Smooth muscle cell (in vitro differentiated cells): ENCODE measurements around the gene HLX. TPM values are rescaled to one million over a fixed set of nuclear protein-coding genes. Genes with fewer than 3 reads are reported as not detected.

Experiments
- DNase-seq: peaks from one replicate; lab custom pipeline; 2025; ENCODE audit not compliant: unreplicated experiment; lab: John Stamatoyannopoulos, UW
- H2AFZ ChIP-seq: fragments of 200-600 bp; sonication (generic); 2 replicates; pipeline ENCODE4 v1.6.0; 2016; ENCODE audit warnings: antibody characterized with exemption, low read depth, mild to moderate bottlenecking
- H3F3A ChIP-seq: fragments of 200-600 bp; sonication (generic); 2 replicates; pipeline ENCODE4 v1.6.0; 2017; ENCODE audit warnings: antibody characterized with exemption, low read depth
- H3K27ac ChIP-seq: fragments of 200-600 bp; sonication (generic); 2 replicates; pipeline ENCODE4 v1.5.1; 2016; ENCODE audit warnings: low read depth, mild to moderate bottlenecking
- H3K27me3 ChIP-seq: fragments of 200-600 bp; sonication (generic); 2 replicates; pipeline ENCODE4 v1.6.1; 2016; ENCODE audit warnings: low read depth, mild to moderate bottlenecking
- H3K36me3 ChIP-seq: fragments of 200-600 bp; sonication (generic); 2 replicates; pipeline ENCODE4 v1.5.1; 2016; ENCODE audit warnings: low read depth
- H3K4me1 ChIP-seq: fragments of 200-600 bp; sonication (generic); 2 replicates; pipeline ENCODE4 v1.5.1; 2016; ENCODE audit warnings: low read depth
- H3K4me2 ChIP-seq: fragments of 200-600 bp; sonication (generic); 2 replicates; pipeline ENCODE4 v1.6.0; 2016; ENCODE audit warnings: mild to moderate bottlenecking
- H3K4me3 ChIP-seq: fragments of 200-600 bp; sonication (generic); 2 replicates; pipeline ENCODE4 v1.5.1; 2016; ENCODE audit warnings: mild to moderate bottlenecking
- H3K79me2 ChIP-seq: fragments of 200-600 bp; sonication (generic); 2 replicates; pipeline ENCODE4 v1.6.0; 2016; ENCODE audit warnings: low read depth, mild to moderate bottlenecking
- H3K9ac ChIP-seq: fragments of 200-600 bp; sonication (generic); 2 replicates; pipeline ENCODE4 v1.6.0; 2016; ENCODE audit warnings: low read depth
- H3K9me3 ChIP-seq: fragments of 200-600 bp; sonication (generic); replicated peaks from 2 replicates; pipeline ENCODE4 v1.5.1; 2016; ENCODE audit warnings: low read depth
- H4K20me1 ChIP-seq: fragments of 200-600 bp; sonication (generic); 2 replicates; pipeline ENCODE4 v1.6.0; 2016; ENCODE audit warnings: low read depth
- WGBS: methylation state at CpG from one replicate; pipeline ENCODE4 v1.1.7; 2016; ENCODE audit warnings: low lambda C conversion rate; 5-methylcytosine and 5-hydroxymethylcytosine counted together
- polyA plus RNA-seq: library from polyadenylated mRNA; unstranded; fragments of >200 nt; fragmentation: Nextera tagmentation; extraction: Ambion mirVana; gene quantifications from 2 replicates; pipeline ENCODE4 v1.2.1, GENCODE V29; 2016
- total RNA-seq: library from RNA; depleted of rRNA; stranded (reverse); fragments of >200 nt; gene quantifications from 2 replicates; pipeline ENCODE4 v1.2.3, GENCODE V29; 2014
- TF ChIP-seq, protein P1 (sequence below): fragments of 200-600 bp; sonication (generic); IDR thresholded peaks from 2 replicates; pipeline ENCODE4 v1.5.1; 2017; ENCODE audit warnings: borderline replicate concordance, mild to moderate bottlenecking, antibody characterized with exemption; ENCODE audit not compliant: insufficient read depth, poor library complexity, severe bottlenecking

HLX gene
- total and polyA plus RNA-seq, 2 experiments from 2014 or later = 2.5 to 3.2 TPM

DNA sequence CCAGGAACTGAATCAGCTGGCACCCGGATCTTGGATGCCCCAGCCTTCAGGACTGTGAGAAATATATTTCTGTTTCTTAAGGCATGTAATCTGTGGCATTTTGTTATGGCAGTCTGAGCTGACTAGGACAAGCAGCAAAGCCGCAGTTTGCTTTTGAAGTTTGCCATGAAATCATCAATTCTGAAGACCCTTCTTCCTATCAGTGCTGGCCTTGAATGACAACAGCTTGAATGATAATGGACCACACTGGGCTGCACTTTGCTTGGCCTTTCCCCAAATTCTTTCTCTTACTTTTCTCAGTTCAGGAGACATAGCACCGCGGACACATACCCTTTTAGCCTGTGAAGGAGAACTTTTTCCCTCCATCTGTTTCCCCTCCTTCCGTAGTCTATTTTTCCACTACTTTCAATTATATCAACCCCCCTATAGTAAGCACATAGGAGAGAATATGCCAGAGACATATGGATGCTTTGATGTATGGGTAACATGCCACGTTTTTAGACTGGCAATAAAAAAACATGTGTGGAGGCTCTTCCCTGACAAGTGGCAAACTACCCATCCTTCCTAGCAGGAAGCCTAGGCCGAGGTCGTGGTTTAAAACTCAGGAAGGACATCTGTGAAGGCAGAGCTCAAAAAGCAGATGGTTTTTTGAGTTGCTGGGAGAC is 42.9 kb downstream of the HLX start:
- WGBS = 67% methylated on average over 8 of the region's 8 CpGs
- Histone ChIP-seq H3K9me3 (no peaks in the 10 kb centered on the region), H3K36me3 (no peaks in the 10 kb centered on the region), H3K79me2 (no peaks in the 10 kb centered on the region), H3K4me3 (no peak overlapping the region), H2AFZ (no peak overlapping the region), H3K9ac (no peak overlapping the region), H3K27me3 (peaks cover 41% of the 10 kb centered on the region), H3K4me1 (no peaks in the 10 kb centered on the region), H3K27ac (no peak overlapping the region), H4K20me1 (no peaks in the 10 kb centered on the region), H3K4me2 (no peak overlapping the region), H3F3A (no peaks in the 10 kb centered on the region)
- TF ChIP-seq, protein P1, sequence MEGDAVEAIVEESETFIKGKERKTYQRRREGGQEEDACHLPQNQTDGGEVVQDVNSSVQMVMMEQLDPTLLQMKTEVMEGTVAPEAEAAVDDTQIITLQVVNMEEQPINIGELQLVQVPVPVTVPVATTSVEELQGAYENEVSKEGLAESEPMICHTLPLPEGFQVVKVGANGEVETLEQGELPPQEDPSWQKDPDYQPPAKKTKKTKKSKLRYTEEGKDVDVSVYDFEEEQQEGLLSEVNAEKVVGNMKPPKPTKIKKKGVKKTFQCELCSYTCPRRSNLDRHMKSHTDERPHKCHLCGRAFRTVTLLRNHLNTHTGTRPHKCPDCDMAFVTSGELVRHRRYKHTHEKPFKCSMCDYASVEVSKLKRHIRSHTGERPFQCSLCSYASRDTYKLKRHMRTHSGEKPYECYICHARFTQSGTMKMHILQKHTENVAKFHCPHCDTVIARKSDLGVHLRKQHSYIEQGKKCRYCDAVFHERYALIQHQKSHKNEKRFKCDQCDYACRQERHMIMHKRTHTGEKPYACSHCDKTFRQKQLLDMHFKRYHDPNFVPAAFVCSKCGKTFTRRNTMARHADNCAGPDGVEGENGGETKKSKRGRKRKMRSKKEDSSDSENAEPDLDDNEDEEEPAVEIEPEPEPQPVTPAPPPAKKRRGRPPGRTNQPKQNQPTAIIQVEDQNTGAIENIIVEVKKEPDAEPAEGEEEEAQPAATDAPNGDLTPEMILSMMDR = no peak
- no peak for DNase-seq

DNA sequence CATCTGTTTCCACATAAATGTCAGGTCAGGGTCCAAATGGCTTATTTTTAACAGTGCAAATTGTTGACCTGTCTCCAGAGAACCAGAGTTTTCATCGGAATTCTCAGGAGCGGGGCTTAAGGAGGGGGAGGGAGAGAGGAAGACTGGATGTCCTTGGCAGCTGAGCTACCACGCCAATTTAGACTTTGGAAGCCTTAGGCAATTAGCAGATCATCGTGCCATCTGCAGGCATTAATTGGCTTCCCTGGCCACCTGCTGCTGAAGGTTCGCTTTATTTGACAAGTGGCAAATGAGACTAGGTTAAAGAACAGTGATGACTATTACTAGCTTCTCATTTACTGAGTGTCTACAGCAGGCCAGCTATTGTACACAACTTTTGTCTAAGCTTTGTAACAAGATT is 43.7 kb downstream of the HLX start:
- H2AFZ ChIP-seq = no peak overlapping the region
- TF ChIP-seq, protein P1 = no peak
- no peaks in the 10 kb centered on the region for H3K79me2 ChIP-seq

DNA sequence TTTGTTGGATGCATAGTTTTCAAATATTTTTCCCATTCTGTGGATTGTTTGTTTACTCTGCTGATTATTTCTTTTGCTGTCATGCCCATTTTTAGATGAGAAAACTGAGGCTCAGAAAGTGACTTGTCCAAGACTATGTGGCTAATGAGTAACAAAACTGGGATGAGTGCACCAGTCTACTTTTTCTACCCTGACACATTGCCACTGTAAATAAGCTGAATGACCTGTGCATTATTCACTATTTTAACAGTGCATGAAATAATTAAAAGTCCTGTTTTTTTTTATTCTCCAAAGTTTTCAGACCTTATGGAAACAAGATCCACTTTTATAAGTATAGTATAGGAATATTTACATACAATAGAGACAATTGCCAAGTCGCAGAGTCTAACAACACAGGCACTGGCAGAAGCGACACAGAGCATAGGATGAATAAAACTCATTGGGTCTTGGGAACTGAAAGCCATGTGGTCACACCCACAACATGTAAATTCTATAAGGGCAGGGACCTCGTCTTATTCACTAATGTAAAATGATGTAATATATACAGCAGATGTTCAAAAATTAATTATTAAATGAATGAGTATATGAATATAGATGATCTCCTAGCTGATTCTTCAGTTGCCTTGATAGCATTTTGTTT is 45.2 kb downstream of the HLX start:
- Histone ChIP-seq H3K4me1 (no peaks in the 10 kb centered on the region), H4K20me1 (no peaks in the 10 kb centered on the region), H3K79me2 (no peaks in the 10 kb centered on the region), H3K27me3 (peaks cover 30% of the 10 kb centered on the region), H3K9me3 (no peaks in the 10 kb centered on the region), H2AFZ (no peak overlapping the region), H3K4me2 (no peak overlapping the region), H3K27ac (no peak overlapping the region), H3K9ac (no peak overlapping the region), H3K36me3 (no peaks in the 10 kb centered on the region), H3F3A (no peaks in the 10 kb centered on the region), H3K4me3 (no peak overlapping the region)
- no peak for DNase-seq
- 84% methylated on average over 3 of the region's 3 CpGs for WGBS
- TF ChIP-seq, protein P1 = no peak

More for the DNA sequence above, 43.7 kb downstream of the HLX start:
- no peaks in the 10 kb centered on the region for H3F3A ChIP-seq
- no peak overlapping the region for H3K4me2 ChIP-seq
- H3K4me3 ChIP-seq = no peak overlapping the region
- H3K27ac ChIP-seq = no peak overlapping the region
- H3K27me3 ChIP-seq = peaks cover 32% of the 10 kb centered on the region
- DNase-seq = no peak
- no peaks in the 10 kb centered on the region for H3K36me3 ChIP-seq
- 82% methylated on average over 5 of the region's 5 CpGs for WGBS
- no peaks in the 10 kb centered on the region for H3K4me1 ChIP-seq
- H3K9ac ChIP-seq = no peak overlapping the region
- no peaks in the 10 kb centered on the region for H4K20me1 ChIP-seq
- no peaks in the 10 kb centered on the region for H3K9me3 ChIP-seq
